MCF 10A (cell line): ENCODE measurements around the gene NDUFB11. TPM values are rescaled to one million over a fixed set of nuclear protein-coding genes. Genes with fewer than 3 reads are reported as not detected.
"Not testable (repeated sequence)": the region's sequence is repeated elsewhere in the genome, so short reads cannot be mapped to it uniquely, and the experiment has no call there.

Source experiments
- BruUV-seq: library from RNA; stranded (reverse); fragments of 400-500 nt; replicated peaks from 2 replicates; lab custom pipeline; 2021; lab: Mats Ljungman, UMichigan
- CTCF ChIA-PET: fragments of 300-600 bp; sonication (Branson Sonifier 250); formaldehyde crosslinking; extraction: SDS; loops from one replicate; lab custom pipeline; 2021; ENCODE audit warnings: antibody characterized with exemption, inconsistent platforms; lab: Yijun Ruan, JAX
- POLR2A ChIA-PET: fragments of 300-600, 350-650 bp; sonication (Branson Sonifier 250); formaldehyde crosslinking; extraction: SDS; loops from one replicate; lab custom pipeline; 2020; ENCODE audit warnings: antibody characterized with exemption, inconsistent platforms; lab: Yijun Ruan, JAX
- DNase-seq: peaks from one replicate; pipeline ENCODE4 v3.0.0-alpha.2; 2018; ENCODE audit not compliant: unreplicated experiment
- H3K27ac Mint-ChIP-seq: one replicate; pipeline ENCODE4 v1.8.0; 2022; ENCODE audit warnings: mild to moderate bottlenecking, low read depth, mixed read lengths; ENCODE audit not compliant: unreplicated experiment
- H3K27me3 Mint-ChIP-seq: one replicate; pipeline ENCODE4 v1.8.0; 2022; ENCODE audit warnings: mixed read lengths; ENCODE audit not compliant: insufficient read depth, unreplicated experiment
- H3K36me3 Mint-ChIP-seq: one replicate; pipeline ENCODE4 v1.8.0; 2022; ENCODE audit warnings: mild to moderate bottlenecking, moderate library complexity, mixed read lengths; ENCODE audit not compliant: insufficient read depth, unreplicated experiment
- H3K4me1 Mint-ChIP-seq: one replicate; pipeline ENCODE4 v1.8.0; 2022; ENCODE audit warnings: mixed read lengths; ENCODE audit not compliant: insufficient read depth, unreplicated experiment
- H3K4me3 Mint-ChIP-seq: one replicate; pipeline ENCODE4 v1.8.0; 2022; ENCODE audit warnings: mild to moderate bottlenecking, moderate library complexity, mixed read lengths; ENCODE audit not compliant: unreplicated experiment
- H3K9me3 Mint-ChIP-seq: one replicate; pipeline ENCODE4 v1.8.0; 2022; ENCODE audit warnings: mixed read lengths; ENCODE audit not compliant: unreplicated experiment
- intact Hi-C: fragments of 100-400 bp; cut with micrococcal nuclease; formaldehyde crosslinking; loops from 2 replicates; pipeline ENCODE4 v1.14.1; 2022
- total RNA-seq: library from RNA; stranded (reverse); gene quantifications from 2 replicates; pipeline ENCODE4 v1.2.3, GENCODE V29; 2022
- TF ChIP-seq, protein P1 (sequence below): fragments of 200-600 bp; IDR thresholded peaks from one replicate; pipeline ENCODE4 v1.8.0; 2022; ENCODE audit warnings: antibody characterized with exemption, mild to moderate bottlenecking; ENCODE audit not compliant: unreplicated experiment

NDUFB11 gene
- total RNA-seq, 1 experiment from 2014 or later: 91.8 TPM

GRCh38 chrX:47129899-47130358, 14.6 kb downstream of the NDUFB11 start:
- Mint-ChIP-seq H3K36me3 (no peaks in the 10 kb centered on the region), H3K27ac (peak overlapping the region; percentile 97), H3K27me3 (peaks cover 21% of the 10 kb centered on the region), H3K9me3 (no peaks in the 10 kb centered on the region), H3K4me1 (no peaks in the 10 kb centered on the region), H3K4me3 (peak overlapping the region; percentile 98)
- BruUV-seq: no TSS peak
- no peak for DNase-seq
- TF ChIP-seq, protein P1, sequence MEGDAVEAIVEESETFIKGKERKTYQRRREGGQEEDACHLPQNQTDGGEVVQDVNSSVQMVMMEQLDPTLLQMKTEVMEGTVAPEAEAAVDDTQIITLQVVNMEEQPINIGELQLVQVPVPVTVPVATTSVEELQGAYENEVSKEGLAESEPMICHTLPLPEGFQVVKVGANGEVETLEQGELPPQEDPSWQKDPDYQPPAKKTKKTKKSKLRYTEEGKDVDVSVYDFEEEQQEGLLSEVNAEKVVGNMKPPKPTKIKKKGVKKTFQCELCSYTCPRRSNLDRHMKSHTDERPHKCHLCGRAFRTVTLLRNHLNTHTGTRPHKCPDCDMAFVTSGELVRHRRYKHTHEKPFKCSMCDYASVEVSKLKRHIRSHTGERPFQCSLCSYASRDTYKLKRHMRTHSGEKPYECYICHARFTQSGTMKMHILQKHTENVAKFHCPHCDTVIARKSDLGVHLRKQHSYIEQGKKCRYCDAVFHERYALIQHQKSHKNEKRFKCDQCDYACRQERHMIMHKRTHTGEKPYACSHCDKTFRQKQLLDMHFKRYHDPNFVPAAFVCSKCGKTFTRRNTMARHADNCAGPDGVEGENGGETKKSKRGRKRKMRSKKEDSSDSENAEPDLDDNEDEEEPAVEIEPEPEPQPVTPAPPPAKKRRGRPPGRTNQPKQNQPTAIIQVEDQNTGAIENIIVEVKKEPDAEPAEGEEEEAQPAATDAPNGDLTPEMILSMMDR: no peak
- ChIA-PET POLR2A (interaction anchor here (0.6 to 4.3 kb wide), 8 partner anchors 9 to 1342 kb away, joined by 3 to 42 read pairs (median 4); partner anchors contain the start of genes CDK16, NDUFB11 and RBM10), CTCF (interaction anchor here (0.7 kb wide), 1 partner anchor 92 kb away, joined by 3 read pairs; no protein-coding TSS in a partner anchor)
- intact Hi-C loops: no loop called here

DNA sequence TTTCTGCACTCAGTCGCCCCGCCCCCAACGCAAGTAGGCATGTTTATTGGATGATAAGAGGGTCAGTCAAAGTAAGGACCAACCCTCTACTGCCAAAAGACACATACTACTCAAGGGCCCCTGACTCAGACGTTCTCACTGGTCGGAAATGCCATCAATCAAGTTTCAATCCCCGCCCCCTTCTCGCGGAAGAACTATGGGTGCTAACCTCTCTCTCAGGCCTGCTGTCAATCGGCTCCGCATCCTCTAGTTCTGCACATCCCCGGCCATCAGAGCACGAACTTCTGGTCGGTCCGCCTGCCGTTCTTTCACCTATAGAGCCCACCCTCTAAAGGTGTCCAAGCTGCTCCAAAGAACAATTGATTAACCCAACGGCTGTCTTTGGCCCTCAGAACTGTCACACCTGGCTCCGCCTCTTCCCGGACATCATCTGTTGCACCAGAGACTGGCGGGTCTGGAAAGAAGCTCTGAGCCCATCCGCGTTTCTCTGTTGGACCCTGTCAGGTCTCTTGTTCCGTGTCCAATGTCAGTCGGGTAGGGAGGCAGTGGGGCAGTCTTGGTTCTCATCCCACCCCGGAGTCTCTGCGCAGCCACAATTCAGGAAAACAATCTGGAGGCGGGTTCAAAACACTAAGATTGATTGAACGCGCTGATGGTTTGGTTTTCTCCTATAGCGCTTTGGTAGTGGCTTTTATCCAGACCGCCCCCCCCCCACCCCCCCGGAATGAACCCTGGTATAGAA, 15.2 kb downstream of the NDUFB11 start:
- Mint-ChIP-seq H3K4me3 (peak overlapping the region; percentile 98), H3K27me3 (peaks cover 27% of the 10 kb centered on the region), H3K9me3 (no peaks in the 10 kb centered on the region), H3K36me3 (no peaks in the 10 kb centered on the region), H3K4me1 (no peaks in the 10 kb centered on the region), H3K27ac (peak overlapping the region; percentile 97)
- POLR2A ChIA-PET: interaction anchor here (0.6 to 4.3 kb wide), 13 partner anchors 9 to 1341 kb away, joined by 3 to 42 read pairs (median 3); partner anchors contain the start of genes CDK16, NDUFB11 and RBM10
- DNase-seq: peak; percentile 95
- intact Hi-C loops: no loop called here
- TF ChIP-seq, protein P1: no peak
- CTCF ChIA-PET: interaction anchor here (1.6 kb wide), 1 partner anchor 37 kb away, joined by 4 read pairs; no protein-coding TSS in a partner anchor
- BruUV-seq: TSS peak; percentile 71

DNA sequence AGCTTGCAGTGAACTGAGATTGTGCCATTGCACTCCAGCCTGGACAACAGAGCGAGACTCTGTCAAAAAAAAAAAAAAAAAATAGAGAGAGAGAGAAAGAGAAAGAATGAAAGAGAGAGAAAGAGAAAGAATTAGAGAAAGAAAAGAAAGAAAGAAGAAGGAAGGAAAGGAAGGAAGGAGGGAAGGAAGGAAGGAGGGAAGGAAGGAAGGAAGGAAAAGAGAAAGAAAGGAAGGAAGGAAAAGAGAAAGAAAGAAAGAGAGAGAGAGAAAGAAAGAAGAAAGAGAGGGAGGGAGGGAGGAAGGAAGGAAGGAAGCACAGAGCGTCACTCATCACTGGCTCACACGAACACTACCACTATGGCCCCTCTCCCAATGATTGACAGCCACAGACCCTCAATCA, 20.0 kb downstream of the NDUFB11 start:
- CTCF ChIA-PET, BruUV-seq, H3K9me3 Mint-ChIP-seq, H3K4me1 Mint-ChIP-seq, intact Hi-C loops, DNase-seq, H3K4me3 Mint-ChIP-seq, H3K36me3 Mint-ChIP-seq, POLR2A ChIA-PET, H3K27ac Mint-ChIP-seq: not testable (repeated sequence)
- H3K27me3 Mint-ChIP-seq: peaks cover 53% of the 10 kb centered on the region

- intact Hi-C loops, DNase-seq, H3K36me3 Mint-ChIP-seq, H3K4me3 Mint-ChIP-seq, H3K4me1 Mint-ChIP-seq, H3K27ac Mint-ChIP-seq, BruUV-seq, H3K9me3 Mint-ChIP-seq: not testable (repeated sequence)
- H3K27me3 Mint-ChIP-seq: peaks cover 50% of the 10 kb centered on the region
- ChIA-PET POLR2A (interaction anchor here (0.6 to 1.0 kb wide), 3 partner anchors 12 to 560 kb away, joined by 3 to 4 read pairs (median 3); no protein-coding TSS in a partner anchor), CTCF (interaction anchor here (1.1 kb wide), 1 partner anchor 89 kb away, joined by 4 read pairs; no protein-coding TSS in a partner anchor)
These were observed 27.9 kb downstream of the NDUFB11 start for GRCh38 chrX:47116551-47117110.
